Thoracic aorta (tissue), 2 donors: ENCODE results near the gene TRPM3. TPM values are rescaled to one million over a fixed set of nuclear protein-coding genes. Genes with fewer than 3 reads are reported as not detected.

Experiments
- ATAC-seq: fragments of 150-250 bp; one replicate; pipeline ENCODE4 v1.8.0; 2017; ENCODE audit warnings: low read depth; ENCODE audit not compliant: insufficient number of reproducible peaks, low FRiP score
- DNase-seq: peaks from one replicate; pipeline ENCODE4 v3.0.0-alpha.2; 2020; ENCODE audit warnings: low spot score
- H3K27ac ChIP-seq, 2 donors: fragments of 200-600 bp; sonication (generic); 1 replicate in 1 of 2; 2 replicates in 1 of 2; pipeline ENCODE4 v1.5.1; 2016; ENCODE audit warnings: mild to moderate bottlenecking in 2 of 2, moderate library complexity in 2 of 2
- H3K27me3 ChIP-seq: fragments of 200-600 bp; sonication (generic); replicated peaks from 2 replicates; pipeline ENCODE4 v1.6.0; 2016; ENCODE audit warnings: mild to moderate bottlenecking; ENCODE audit not compliant: insufficient read depth
- H3K36me3 ChIP-seq: fragments of 200-600 bp; sonication (generic); one replicate; pipeline ENCODE4 v1.5.1; 2016
- H3K4me1 ChIP-seq, 2 donors: fragments of 200-600 bp; sonication (generic); 1 replicate in 1 of 2; 2 replicates in 1 of 2; pipeline versions ENCODE4 v1.5.1 to v1.6.0; 2016; ENCODE audit warnings: low read depth in 2 of 2, mild to moderate bottlenecking in 1 of 2; ENCODE audit not compliant: control insufficient read depth in 1 of 2
- H3K4me3 ChIP-seq: fragments of 200-600 bp; sonication (generic); 2 replicates; pipeline ENCODE4 v1.5.1; 2016; ENCODE audit warnings: mild to moderate bottlenecking
- H3K9me3 ChIP-seq: fragments of 200-600 bp; sonication (generic); 2 replicates; pipeline ENCODE4 v1.5.1; 2016
- total RNA-seq, 2 donors: library from RNA; depleted of rRNA; stranded (reverse); fragments of >200 nt; gene quantifications; one replicate each; pipeline versions ENCODE4 v1.1.0 to v1.2.3, GENCODE V29; 2016
- TF ChIP-seq, protein P1 (sequence below): fragments of 200-600 bp; sonication (generic); IDR thresholded peaks from one replicate; pipeline ENCODE4 v1.5.1; 2019; ENCODE audit warnings: antibody characterized with exemption

Gene TRPM3
- total RNA-seq, 2 donors from 2014 or later, result 2.1 to 5.0 TPM

DNA sequence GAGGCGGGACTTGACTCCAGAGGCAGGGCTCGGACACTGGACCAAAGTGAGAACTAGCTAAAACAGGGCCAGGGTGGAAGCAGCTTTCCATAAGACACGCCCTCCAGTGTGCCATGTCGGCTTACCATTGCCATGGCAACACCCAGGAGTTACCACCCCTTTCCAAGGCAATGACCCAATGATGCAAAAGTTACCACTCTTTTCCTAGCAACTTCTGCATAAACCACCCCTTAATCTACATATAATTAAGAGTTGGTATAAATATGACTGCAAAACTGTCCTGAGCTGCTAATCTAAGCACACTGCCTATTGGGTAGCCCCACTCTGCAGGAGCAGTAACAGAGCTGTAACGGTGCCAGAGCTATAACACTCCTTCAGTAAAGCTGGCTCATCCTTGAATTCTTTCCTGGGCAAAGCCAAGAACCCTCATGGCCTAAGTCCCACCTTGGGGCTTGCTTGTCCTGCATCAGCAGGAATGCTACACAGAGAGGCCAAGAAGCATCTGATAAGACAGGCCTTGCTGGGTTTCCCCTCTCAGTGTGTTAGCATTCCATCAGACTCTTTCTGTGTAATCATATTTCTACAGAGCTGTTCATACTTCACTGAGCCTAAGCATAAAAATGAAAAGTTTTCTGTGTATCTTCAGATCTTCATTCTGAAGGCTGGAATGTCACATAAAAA lies 444.2 kb downstream of the TRPM3 start:
- DNase-seq, result no peak

DNA sequence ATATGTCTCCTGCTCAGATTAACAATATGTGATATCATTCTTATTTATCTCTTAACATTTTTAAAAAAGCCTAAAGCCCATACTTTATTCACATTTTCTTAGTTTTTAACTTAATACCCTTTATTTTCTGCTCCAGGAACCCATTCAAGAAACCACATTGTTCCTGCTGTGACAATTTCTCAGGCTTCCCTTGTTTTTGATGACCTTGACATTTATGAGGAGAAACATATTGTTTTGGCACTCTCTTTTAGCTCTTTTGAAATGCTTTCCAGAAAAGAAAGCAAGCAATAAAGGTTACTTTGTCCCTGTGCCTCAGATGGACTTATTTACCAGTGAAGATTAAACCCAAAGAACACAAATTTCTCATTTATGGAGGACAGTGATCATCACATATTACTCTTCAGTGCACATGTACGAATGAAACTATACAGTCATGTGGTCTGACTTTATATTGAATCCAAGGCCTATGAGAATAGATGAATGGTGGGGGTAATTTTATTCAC lies 445.5 kb downstream of the TRPM3 start:
- peaks cover 0 to 9% of the 10 kb centered on the region in 2 donors for H3K4me1 ChIP-seq
- no peak overlapping the region for H3K27ac ChIP-seq
- H3K4me3 ChIP-seq, result no peak overlapping the region
- TF ChIP-seq, protein P1, sequence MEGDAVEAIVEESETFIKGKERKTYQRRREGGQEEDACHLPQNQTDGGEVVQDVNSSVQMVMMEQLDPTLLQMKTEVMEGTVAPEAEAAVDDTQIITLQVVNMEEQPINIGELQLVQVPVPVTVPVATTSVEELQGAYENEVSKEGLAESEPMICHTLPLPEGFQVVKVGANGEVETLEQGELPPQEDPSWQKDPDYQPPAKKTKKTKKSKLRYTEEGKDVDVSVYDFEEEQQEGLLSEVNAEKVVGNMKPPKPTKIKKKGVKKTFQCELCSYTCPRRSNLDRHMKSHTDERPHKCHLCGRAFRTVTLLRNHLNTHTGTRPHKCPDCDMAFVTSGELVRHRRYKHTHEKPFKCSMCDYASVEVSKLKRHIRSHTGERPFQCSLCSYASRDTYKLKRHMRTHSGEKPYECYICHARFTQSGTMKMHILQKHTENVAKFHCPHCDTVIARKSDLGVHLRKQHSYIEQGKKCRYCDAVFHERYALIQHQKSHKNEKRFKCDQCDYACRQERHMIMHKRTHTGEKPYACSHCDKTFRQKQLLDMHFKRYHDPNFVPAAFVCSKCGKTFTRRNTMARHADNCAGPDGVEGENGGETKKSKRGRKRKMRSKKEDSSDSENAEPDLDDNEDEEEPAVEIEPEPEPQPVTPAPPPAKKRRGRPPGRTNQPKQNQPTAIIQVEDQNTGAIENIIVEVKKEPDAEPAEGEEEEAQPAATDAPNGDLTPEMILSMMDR, result no peak
- no peaks in the 10 kb centered on the region for H3K9me3 ChIP-seq
- H3K27me3 ChIP-seq, result no peaks in the 10 kb centered on the region
- DNase-seq (no peak), ATAC-seq (no peak)
- no peaks in the 10 kb centered on the region for H3K36me3 ChIP-seq

More for the DNA sequence above, 444.2 kb downstream of the TRPM3 start:
- Histone ChIP-seq H3K27me3 (no peaks in the 10 kb centered on the region), H3K27ac (no peak overlapping the region), H3K4me3 (no peak overlapping the region), H3K9me3 (no peaks in the 10 kb centered on the region), H3K36me3 (no peaks in the 10 kb centered on the region), H3K4me1 (peaks cover 0 to 8% of the 10 kb centered on the region in 2 donors)
- no peak for ATAC-seq
- TF ChIP-seq, protein P1, result no peak

DNA sequence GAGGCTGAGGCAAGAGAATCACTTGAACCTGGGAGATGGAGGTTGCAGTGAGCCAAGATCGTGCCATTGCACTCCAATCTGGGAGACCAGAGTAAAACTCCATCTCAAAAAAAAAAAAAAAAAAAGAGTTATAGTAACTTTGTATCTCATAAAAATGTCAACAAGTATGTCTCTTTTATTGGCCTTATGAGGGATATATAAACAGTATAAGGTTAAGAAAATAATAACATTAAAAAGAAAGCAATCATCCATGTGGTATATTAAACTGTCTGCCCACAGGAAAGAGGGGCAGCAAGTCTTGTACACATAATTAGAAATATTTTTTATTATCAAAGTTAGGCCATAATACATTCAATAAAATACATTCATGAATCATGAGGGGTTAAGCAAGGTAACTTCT lies 447.6 kb downstream of the TRPM3 start:
- no peak overlapping the region for H3K4me3 ChIP-seq
- TF ChIP-seq, protein P1, result no peak
- no peak for ATAC-seq

DNA sequence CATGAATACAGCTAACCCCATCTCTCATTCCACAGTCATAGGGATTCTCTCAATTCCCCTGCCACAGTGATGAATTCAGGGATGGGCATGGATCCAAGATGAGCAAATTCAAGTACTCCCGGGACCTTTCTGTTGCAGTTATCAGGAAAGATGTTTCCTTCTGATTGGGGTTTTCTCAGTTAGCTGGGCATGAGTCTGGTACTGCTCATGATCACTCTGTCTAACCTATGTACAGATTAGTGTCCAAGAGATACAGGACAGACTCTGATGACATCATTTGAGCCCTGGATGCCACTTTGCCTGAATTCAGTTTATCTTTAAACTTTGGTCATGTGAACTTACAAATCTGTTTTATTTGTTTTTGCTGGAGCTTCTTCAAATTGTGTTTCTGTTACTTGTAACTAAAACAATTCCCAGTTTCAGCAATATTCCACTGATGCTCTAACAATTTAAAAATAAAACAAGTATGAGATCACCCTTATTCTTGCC lies 449.2 kb downstream of the TRPM3 start:
- Histone ChIP-seq H3K4me3 (no peak overlapping the region), H3K4me1 (peaks cover 0 to 9% of the 10 kb centered on the region in 2 donors), H3K27me3 (no peaks in the 10 kb centered on the region), H3K9me3 (no peaks in the 10 kb centered on the region), H3K36me3 (no peaks in the 10 kb centered on the region), H3K27ac (no peak overlapping the region)
- no peak for ATAC-seq
- TF ChIP-seq, protein P1, result no peak
- DNase-seq, result no peak

More for the DNA sequence above, 447.6 kb downstream of the TRPM3 start:
- no peak overlapping the region for H3K27ac ChIP-seq
- H3K27me3 ChIP-seq, result no peaks in the 10 kb centered on the region
- peaks cover 0 to 9% of the 10 kb centered on the region in 2 donors for H3K4me1 ChIP-seq
- no peaks in the 10 kb centered on the region for H3K36me3 ChIP-seq
- no peak for DNase-seq
- H3K9me3 ChIP-seq, result no peaks in the 10 kb centered on the region

DNA sequence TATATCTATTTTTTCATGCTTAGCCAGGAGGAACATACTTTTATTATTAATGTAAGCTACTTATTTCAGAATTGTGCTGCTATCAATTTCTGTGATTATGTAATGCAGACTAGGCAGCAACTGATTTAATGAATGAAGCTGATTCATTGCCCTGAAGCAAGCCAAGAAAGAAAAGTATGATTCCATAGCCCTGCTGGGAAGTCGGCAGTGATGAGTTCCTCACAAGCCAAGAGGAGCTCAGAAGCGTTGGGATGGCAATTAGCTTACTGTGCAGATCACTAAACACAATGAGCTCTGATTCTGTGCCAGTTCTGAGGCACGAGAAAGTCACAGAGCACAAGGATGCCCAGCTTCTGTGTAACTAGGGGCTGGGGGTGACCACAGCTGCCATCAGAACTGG lies 452.7 kb downstream of the TRPM3 start:
- ATAC-seq (no peak), DNase-seq (no peak)
- TF ChIP-seq, protein P1, result no peak
- Histone ChIP-seq H3K4me1 (peaks cover 0 to 9% of the 10 kb centered on the region in 2 donors), H3K36me3 (no peaks in the 10 kb centered on the region), H3K27ac (no peak overlapping the region), H3K9me3 (no peaks in the 10 kb centered on the region), H3K27me3 (no peaks in the 10 kb centered on the region), H3K4me3 (no peak overlapping the region)
